ENCODE data around the gene EML2. TPM values are rescaled to one million over a fixed set of nuclear protein-coding genes. Genes with fewer than 3 reads are reported as not detected.
A peak's percentile ranks its signal among the peaks of the same experiment; 100 is the strongest.

EML2 gene
- total RNA-seq, 2 donors from 2014 or later: 47.3 to 55.6 TPM

DNA sequence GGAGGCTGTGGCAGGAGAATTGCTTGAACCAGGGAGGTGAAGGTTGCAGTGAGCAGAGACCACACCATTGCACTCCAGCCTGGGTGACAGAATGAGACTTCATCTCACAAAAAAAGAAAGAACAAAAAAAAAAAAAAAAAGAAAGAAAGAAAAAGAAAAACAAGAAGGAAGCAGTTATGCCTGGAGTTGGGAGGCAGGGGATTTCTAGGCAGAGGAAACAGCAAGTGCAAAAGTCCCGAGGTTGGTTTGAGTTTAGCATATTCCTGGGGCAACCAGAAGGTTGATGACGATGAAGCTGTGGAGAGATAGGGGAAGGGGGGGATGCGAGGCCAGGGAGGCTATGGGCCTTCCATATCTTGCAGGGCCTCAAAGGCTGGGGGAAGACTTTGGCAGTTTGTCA lies 11.5 kb upstream of the EML2 start:
- intact Hi-C loops (cut with DNase I): no loop called here
- Histone ChIP-seq H3K27ac (no peak overlapping the region), H3K36me3 (no peaks in the 10 kb centered on the region), H3K27me3 (replicated peaks; ENCODE audit: insufficient read depth) (no peaks in the 10 kb centered on the region), H3K4me1 (replicated peaks) (no peaks in the 10 kb centered on the region), H3K9me3 (no peaks in the 10 kb centered on the region), H3K4me3 (no peak overlapping the region)
- no peak for DNase-seq (ENCODE audit: low spot score)
- WGBS: 72% methylated on average over 3 of the region's 3 CpGs
- TF ChIP-seq POLR2A (IDR thresholded peaks at IDR 0.05): no peak
- no peak for TF ChIP-seq POLR2AphosphoS5 (IDR thresholded peaks at IDR 0.05)
- TF ChIP-seq, protein P1, sequence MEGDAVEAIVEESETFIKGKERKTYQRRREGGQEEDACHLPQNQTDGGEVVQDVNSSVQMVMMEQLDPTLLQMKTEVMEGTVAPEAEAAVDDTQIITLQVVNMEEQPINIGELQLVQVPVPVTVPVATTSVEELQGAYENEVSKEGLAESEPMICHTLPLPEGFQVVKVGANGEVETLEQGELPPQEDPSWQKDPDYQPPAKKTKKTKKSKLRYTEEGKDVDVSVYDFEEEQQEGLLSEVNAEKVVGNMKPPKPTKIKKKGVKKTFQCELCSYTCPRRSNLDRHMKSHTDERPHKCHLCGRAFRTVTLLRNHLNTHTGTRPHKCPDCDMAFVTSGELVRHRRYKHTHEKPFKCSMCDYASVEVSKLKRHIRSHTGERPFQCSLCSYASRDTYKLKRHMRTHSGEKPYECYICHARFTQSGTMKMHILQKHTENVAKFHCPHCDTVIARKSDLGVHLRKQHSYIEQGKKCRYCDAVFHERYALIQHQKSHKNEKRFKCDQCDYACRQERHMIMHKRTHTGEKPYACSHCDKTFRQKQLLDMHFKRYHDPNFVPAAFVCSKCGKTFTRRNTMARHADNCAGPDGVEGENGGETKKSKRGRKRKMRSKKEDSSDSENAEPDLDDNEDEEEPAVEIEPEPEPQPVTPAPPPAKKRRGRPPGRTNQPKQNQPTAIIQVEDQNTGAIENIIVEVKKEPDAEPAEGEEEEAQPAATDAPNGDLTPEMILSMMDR (IDR thresholded peaks at IDR 0.05): no peak

DNA sequence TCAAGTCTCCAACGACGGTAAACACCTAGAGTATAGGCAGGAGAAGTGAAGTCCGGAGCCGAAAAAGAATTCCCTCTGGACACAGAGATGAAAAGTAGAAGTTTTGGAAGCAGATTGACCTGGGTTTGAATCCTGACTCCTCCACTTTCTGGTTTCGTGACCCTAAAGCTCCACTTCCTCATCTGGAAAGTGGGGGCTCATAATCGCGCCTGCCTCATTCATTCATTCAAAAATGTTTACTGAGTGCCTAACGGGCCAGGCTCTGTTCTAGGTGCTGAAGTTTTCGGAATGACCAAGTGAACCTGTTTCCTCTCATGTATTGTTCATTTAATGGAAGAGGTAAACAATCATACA lies 7.1 kb upstream of the EML2 start:
- intact Hi-C loops (cut with DNase I): no loop called here
- Histone ChIP-seq H3K4me1 (replicated peaks) (peaks cover 6% of the 10 kb centered on the region), H3K27me3 (replicated peaks; ENCODE audit: insufficient read depth) (no peaks in the 10 kb centered on the region), H3K27ac (peak overlapping the region in 1 of 2 donors; percentile 9), H3K9me3 (no peaks in the 10 kb centered on the region), H3K4me3 (no peak overlapping the region), H3K36me3 (no peaks in the 10 kb centered on the region)
- WGBS: 13% methylated on average over 9 of the region's 9 CpGs
- no peak for DNase-seq (ENCODE audit: low spot score)
- TF ChIP-seq POLR2A (IDR thresholded peaks at IDR 0.05) (no peak), POLR2AphosphoS5 (IDR thresholded peaks at IDR 0.05) (no peak)
- TF ChIP-seq, protein P1 (IDR thresholded peaks at IDR 0.05): no peak

DNA sequence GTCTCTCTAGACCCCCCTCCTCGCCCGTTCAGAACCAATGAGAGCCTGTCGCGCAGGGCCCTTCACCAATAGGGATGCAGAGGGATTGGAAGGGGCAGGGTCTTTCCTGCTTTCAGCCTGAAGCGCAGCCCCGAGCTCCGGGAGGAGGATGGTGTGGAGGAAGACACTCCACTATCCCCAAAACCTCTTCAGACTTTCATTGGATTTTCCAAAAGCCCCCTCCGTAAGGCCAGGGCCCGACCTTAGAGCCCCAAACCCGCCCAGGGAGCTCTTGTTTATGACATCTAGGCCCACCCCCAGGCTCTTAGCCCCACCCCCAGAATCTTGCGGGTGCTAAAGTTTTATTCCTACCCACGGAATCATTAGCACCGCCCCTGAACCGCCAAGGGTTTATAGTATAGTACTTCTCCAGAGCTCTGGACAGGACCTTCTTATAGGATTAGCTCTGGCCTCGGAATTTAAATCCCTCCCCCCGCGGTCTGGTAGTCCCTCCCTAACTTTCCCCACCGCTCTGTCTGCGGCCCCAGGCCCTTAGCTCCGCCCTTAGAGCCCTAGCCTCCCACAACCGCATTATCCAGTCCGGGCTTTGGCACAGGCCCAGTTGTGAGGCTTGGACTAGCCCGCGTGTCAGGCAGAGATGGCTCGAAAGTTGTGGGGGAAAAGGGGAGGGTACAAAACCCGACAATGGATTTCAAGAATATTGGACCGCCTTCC lies 6.6 kb upstream of the EML2 start:
- DNase-seq (ENCODE audit: low spot score): peak; percentile 63
- peak overlapping the region in 1 of 2 donors; percentile 9 for H3K27ac ChIP-seq
- peak overlapping the region; percentile 11 to 27 for H3K4me3 ChIP-seq
- peaks cover 6% of the 10 kb centered on the region for H3K4me1 ChIP-seq (replicated peaks)
- TF ChIP-seq POLR2A (IDR thresholded peaks at IDR 0.05): peak; percentile 10
- peak; percentile 35 for TF ChIP-seq POLR2AphosphoS5 (IDR thresholded peaks at IDR 0.05)
- TF ChIP-seq, protein P1 (IDR thresholded peaks at IDR 0.05): no peak
- under 1% methylated on average over 24 of the region's 27 CpGs for WGBS
- intact Hi-C loops (cut with DNase I): no loop called here
- no peaks in the 10 kb centered on the region for H3K27me3 ChIP-seq (replicated peaks; ENCODE audit: insufficient read depth)
- H3K9me3 ChIP-seq: no peaks in the 10 kb centered on the region
- H3K36me3 ChIP-seq: no peaks in the 10 kb centered on the region

DNA sequence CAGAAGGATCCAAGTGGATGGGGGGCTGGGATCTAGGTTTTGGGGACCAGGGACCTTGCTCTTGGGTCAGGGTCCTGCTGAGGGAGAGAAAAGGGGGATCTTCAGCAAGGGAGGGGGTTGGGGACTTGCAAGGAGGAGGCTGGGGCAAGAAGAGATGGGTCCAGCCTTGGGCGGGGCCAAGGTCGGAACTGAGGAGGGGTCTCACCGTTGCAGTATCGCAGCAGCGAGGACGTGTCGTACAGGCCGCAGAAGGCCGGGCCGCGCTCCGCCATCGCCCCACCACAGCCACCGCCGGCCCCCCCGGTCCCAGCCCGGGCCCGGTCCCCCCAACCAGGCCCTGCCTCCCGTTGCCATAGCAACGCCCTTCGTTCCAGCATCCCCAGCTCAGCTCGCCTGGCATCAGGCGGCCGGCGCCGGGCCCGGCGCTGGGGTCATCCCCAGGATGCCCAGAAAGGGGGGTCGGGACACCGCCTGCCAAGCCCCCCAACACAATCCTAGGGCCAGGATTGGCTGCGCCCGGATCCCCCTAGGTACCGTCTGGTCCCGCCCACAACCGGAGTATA lies 6.0 kb upstream of the EML2 start:
- no peaks in the 10 kb centered on the region for H3K9me3 ChIP-seq
- 11% methylated on average over 35 of the region's 35 CpGs for WGBS
- intact Hi-C loops (cut with DNase I): no loop called here
- H3K4me1 ChIP-seq (replicated peaks): peaks cover 6% of the 10 kb centered on the region
- H3K36me3 ChIP-seq: no peaks in the 10 kb centered on the region
- no peak for DNase-seq (ENCODE audit: low spot score)
- no peaks in the 10 kb centered on the region for H3K27me3 ChIP-seq (replicated peaks; ENCODE audit: insufficient read depth)
- TF ChIP-seq POLR2A (IDR thresholded peaks at IDR 0.05) (no peak), POLR2AphosphoS5 (IDR thresholded peaks at IDR 0.05) (no peak)
- TF ChIP-seq, protein P1 (IDR thresholded peaks at IDR 0.05): no peak
- peak overlapping the region in 1 of 2 donors; percentile 27 for H3K4me3 ChIP-seq
- no peak overlapping the region for H3K27ac ChIP-seq
